GM21717 (cell line): ENCODE measurements around the gene RAP1B.

Source experiments
- ATAC-seq: cut with Tn5 transposase; IDR thresholded peaks from one replicate; pipeline ENCODE4 v1.9.1; 2021; ENCODE audit warnings: mild to moderate bottlenecking, moderate library complexity; ENCODE audit not compliant: unreplicated experiment

RAP1B gene

DNA sequence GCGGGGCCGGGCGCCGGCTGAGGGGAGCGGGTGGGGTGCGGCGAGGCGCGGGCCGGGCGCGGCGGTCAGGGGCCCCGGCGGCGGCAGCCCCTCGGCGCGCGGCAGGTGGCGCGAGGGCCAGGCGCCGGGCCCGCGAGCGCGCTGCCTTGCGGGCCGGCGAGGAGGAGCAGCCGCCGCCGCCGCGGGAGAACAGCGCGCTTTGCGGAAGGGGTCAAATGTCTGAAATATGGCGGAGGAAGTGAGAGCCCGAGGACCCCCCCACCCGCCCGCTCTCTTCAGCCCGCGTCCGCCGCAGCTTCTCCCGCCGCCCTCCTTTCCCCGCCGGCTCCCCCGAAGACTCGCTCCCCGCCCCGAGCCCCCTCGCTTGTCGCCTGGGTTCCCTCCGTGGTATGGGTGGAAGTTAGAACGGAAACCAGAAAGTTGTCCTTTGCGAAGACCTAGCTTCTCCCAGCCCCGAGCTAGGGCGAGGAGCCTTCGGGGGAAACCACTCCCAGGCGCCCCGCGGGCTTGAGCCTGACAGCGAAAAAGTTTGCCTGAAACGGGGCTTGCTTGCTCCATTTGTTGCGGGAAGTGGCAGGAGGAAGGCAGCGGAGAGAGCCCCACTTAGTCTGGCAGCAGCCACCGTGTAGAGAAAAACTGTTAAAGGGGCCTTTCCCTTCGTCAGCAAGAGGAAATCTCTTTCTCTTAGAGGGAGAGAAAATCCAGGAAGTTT lies 551 bp downstream of the RAP1B start:
- peak; percentile 36 for ATAC-seq

DNA sequence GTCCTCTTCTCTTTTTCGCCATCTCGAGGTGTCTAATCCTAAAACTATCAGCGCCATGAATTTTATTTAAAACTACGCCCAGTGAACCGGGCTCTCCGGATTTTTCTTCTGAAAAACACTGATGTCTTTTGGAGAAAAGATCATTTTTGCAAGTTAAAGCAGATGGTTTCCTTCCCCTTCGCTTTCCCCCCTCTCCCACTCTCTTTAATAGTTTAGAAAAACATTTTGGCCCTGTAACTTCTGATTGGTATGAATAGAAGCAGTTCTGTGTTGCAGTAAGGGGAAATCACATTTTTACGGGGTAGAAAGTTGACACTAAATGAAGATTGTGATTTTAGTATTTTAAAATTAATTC lies 1.1 kb downstream of the RAP1B start:
- no peak for ATAC-seq

DNA sequence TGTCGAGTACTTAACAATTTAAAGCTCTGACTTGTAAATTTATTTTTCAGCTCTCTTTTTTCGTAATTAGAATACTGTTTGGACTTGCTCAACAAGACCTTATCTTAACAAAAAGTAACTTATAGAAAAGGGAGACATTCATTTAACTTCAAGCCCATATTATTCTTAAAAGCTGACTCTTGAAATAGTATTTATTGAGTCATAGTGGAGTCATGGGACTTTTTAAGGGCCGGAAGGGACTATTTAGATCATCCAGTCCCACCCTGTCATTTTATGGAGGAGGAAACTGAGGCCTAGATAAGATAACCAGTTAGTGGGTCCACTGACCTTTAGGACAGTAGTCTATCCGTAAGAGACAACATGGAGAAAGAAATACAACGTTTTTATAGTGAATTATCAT lies 1.5 kb downstream of the RAP1B start:
- ATAC-seq: no peak

DNA sequence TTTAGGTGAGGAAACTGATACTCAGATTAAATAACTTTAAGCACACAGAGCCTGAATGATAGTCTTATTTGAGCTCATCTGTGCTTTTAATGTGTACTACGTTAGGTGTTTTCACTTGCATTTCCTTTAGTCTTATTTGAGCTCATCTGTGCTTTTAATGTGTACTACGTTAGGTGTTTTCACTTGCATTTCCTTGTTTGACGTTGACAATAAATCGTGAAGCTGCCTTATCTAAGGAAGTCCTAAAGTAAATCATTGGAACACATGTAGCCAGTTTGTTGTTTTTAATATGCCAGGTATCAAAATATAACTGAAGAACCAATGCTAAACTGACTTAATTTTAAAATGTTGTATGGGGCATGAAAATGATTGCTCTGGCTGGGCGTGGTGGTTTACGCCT lies 2.0 kb downstream of the RAP1B start:
- ATAC-seq: no peak

DNA sequence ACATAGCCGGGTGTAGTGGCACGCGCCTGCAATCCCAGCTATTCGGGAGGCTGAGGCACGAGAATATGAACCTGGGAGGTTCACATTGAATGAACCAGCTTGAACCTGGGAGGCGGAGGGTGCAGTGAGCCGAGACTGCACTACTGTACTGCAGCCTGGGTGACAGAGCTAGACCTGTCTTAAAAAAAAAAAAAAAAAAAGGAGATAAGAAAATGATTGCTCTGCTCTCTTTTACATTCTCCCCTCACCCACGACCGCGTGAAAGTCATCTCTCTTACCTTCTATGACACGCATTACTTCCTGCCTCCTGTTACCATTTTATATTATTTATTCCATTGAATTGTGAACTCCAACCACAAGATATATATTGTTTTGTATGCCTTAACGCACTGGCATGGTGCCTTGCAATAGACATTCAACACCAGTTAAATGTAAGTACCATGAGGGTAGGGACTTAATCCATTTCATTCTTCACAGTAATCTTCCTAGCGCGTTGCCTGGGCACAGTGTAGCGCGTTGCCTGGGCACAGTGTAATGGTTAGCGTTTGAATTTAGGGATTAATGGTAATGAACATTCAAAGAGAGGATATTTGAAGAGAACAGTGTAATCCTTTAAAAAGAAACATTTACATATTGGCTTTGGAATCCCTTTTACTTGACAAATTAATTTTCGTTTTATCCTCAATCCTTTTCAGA lies 2.7 kb downstream of the RAP1B start:
- ATAC-seq: no peak

DNA sequence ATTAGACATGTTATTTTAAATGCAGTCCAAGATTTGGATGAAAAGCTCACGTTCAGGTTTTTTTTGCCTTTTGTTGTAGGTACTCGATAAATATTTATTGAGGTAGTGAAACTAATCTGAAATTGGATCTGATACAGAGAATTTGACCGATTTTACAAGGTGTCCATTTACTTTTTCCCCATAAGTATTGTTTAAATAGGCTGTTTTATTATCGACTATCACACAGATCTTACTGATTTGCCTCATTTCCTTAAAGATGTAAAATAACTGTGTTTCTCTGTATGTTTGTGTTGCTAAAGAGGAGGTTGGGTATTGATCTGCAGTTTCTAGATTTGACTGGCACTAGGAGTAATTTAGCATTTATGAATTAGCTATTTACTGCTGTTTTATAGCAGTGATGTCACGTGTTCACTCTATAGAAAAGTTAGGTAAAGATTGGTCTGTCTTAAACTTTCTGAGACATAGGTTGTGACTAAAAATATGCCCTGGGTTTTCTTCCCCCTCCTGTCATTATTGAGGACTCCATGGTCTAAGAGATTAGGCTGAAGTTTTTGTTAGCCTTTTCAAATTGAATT lies 3.5 kb downstream of the RAP1B start:
- ATAC-seq: no peak

DNA sequence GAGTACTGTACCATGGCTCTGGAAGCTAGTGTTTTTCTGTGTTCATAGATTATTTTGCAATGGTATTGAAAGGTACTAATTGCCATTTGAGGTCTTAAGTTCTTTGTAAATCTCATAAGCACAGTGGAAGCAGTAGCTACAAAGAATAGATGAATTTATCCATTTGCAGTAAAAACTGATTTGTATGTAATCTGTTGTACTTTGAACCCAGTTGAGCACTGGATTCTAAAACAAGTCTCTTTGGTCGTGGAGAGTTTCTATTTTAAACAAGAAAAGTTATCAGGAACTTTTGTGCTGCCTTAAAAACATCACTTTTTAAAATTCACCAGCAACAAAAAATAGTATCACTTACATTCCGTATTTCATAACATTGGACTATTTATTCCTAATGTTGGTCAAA lies 4.1 kb downstream of the RAP1B start:
- ATAC-seq: no peak

DNA sequence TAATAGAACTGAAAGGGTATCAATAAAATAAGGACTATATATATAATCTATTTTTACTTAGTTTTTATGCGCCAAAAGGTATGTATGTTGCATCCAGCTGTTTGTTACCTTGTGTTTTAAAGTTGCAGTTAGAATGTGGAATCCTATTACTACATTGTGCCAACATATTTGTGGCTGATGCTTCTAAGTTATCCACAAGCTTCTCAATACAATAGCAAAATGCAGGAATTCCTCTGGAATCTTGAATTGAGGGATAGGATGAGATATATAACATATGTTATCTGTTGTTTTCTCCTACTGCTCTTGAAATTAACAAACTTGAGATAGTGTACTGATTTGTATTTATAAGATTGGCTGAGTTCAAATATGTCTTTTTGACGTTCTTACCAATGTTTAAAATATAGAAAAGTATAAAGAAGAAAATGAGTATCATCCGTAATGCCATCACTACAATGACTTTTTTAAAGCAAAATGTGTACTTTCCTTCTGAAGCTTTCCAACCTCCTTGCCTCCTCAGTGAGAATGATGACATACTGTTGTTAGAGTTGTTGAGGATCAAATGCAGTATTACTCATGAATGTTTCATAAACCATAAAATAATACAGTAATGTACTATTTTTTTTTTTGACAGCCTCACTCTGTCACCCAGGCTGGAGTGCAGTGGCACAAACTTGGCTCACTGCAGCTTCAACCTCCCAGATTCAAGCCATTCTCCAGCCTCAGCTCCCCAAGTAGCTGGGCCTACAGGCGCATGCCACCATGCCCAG lies 6.6 kb downstream of the RAP1B start:
- no peak for ATAC-seq

DNA sequence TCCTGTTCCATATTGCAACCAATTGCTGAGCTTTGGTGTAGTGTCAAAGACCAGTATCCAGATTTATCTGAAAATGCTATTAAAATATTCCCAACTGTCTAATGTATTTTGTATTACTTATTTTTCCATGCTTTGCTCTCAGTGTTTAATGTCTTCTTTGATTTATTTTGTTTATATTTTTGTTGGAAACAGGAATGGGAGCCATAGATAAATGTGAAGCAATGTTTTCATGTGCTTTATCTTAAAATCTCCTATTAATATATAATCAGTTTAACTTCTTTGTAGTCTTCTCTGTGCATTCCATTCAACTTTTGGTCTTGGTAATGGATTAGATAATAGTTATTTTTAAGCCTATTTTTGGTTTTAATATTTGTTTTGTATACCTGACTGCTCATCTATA lies 8.8 kb downstream of the RAP1B start:
- ATAC-seq: no peak

DNA sequence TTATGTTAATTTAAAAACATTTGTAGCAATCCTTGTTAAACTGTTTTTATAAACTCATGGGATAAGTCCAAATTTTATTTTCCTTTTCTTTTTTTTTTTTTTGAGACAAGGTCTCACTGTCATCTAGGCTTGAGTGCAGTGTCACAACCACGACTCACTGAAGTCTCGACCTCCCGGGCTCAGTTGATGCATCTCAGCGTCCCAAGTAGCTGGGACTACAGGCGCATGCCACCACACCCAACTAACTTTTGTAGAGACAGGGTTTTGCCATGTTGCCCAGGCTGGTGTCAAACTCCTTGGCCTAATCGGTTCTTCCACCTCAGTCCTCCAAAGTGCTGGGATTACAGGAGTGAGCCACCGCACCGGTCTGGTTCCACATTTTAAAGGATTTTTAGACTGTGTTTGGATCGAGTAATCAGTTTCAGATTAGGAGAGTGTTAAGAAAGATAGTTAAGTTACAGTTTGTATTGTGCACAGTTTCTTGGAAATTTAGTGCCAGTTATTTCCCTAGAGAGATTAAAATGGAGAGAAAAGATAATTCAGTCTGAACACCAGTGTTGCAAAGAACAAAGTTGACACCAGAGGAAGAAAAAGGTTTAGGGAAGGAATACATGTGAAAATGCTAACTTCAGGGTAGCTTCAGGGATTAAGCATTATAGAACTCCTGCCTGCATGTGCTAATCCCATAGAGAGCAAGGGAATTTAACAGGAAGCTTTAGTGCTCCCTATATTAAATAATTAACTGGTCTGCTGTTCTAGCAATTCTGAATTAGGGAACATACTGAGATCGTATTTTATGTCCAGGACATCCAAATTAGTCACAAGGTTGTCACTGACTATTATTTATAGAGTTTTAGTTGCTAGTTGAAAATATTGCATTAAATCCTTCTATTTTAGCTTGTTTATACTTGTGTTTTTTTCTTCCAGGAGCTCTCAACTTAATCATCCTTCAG lies 10.1 kb downstream of the RAP1B start:
- ATAC-seq: no peak

DNA sequence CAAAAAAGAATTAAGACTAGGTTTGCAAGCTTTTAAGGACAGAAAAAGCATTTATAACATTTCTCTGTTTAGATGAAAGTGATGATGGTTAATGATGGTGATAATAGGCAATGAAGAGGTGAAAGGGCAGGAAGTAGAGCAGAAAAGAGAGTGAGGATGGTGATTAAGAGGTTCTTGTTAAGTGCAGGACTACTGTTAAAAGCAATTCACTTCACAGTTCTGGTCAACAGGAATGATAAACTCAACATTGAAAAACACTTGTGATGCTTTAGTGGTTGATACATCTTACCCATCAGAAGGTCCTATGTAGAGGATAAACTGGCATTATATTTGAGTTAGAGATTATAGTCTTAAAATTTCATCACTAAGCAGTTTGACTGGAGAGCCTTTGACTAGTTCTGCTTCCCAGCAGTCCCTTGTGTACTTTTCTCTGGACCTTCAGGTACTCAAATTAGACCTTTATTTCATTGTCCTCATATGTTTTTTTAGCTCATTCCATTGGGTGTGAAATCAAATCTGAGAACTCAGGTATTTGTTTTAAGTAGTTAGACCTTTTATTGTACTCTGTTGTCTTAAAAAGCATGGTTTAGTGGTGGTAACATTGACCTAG lies 10.9 kb downstream of the RAP1B start:
- ATAC-seq: no peak

DNA sequence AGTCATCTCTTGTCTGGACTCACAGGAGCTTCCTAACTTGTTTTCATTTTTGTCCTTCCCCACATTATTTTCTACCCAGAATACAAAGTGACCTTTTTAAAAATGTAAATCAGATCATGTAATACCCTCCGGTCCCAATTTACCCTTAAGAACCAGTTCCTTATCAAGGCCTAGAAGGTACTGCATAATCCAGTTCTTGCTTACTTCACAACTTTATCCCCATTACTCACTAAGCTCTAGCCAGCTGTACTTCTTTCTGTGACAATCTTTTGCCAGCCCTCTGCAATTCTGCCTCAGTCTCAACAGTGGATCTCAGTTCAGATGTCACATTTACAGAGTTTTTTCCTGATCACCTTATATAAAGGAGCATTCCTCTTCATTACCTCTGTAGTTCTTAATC lies 11.6 kb downstream of the RAP1B start:
- ATAC-seq: no peak

DNA sequence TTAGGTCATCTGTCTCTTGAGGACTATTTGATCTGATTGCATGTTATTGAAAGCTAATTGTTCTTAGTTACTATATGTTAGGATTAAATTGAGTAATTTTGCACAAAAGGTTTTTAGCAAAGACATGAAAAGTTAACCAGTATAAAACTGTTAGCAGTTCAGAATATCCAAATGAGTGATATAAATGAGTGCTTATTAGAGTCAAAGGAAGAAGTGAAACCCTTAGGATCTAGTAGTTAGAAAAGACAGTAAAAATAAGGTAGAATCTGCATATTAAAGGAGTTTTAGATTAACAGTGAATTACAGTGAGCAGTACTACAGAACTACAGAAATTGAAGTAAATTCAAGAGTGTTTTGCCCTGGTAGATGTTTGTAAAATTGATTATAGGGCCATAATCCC lies 12.4 kb downstream of the RAP1B start:
- ATAC-seq: no peak

DNA sequence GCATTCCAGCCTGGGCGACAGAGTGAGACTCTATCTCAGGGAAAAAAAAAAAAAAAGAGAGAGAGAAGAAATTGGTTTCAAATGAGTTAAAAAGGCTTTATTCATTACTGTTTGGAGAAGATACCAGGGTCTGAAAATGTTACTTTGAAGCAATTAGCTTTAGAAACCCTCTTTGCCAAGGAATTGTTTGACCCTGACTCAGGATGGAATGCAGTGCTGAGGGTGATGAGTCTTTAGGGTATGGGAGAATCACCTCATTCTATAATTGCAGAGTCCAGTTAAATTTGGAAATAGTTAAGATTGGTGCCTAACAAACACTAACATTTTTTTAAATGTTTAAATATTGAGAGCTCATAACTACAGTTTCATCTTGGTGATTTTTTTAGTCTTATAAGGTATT lies 13.3 kb downstream of the RAP1B start:
- ATAC-seq: no peak

DNA sequence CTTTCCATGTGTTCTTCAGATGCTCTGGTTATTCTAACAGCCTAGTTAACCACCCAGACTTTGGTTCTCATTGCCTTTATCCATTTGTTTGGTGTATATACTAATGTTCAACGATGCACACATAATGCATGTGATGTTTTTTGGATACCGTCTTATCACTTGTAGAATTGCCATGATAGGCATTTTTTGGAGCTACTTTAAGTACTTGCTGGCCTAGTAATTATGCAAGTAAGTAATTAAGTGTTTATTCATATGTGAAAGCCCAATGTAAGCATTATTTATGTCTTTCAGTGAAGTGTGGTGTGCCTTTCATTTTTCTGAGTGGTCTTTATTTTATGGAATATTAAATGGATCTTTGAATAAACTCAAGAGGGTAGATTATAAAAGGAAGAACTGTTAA lies 14.2 kb downstream of the RAP1B start:
- ATAC-seq: no peak

DNA sequence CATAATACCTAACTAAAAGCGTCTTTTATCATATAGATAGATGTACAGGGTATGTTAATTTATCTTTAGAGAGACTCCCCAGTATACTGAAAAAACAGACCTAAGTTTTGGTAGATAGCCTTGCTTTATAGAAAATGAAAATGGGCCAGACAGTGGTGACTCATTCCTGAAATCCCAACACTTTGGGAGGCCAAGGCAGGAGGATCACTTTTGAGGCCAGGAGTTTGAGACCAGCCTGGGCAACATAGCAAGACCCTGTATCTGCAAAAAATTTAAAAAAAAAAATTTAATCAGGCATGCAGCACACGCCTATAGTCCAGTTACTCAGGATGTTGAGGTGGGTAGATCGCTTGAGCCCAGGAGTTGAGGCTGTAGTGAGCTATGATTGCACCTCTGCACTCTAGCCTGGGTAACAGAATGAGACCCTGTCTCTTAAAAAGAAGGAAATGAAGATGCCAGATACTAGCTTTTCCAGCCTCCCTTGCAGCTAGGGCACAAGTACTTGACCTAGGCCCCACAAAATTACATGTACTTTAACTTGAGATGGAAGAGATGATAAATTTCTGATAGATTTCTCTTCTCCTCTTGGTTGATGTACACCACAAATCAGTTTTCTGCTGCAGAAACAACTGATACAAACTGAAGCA lies 17.1 kb downstream of the RAP1B start:
- no peak for ATAC-seq

DNA sequence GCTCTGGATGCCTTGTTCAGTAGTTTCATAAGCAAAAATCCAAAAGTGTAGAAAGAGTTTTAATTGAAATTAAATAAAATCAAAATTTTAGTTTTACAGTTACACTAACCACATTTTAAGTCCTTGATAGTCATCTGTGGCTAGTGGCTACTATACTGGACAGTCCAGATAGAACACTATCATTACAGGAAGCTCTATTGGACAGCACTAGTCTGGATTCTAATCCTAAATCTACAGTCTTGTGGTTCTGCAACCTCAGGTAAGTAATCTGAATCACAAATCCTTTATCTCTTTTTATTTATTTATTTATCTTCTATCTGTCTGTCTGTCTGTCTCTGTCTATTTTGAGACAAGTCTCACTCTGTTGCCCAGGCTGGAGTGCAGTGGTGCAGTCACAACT lies 18.0 kb downstream of the RAP1B start:
- ATAC-seq: no peak

DNA sequence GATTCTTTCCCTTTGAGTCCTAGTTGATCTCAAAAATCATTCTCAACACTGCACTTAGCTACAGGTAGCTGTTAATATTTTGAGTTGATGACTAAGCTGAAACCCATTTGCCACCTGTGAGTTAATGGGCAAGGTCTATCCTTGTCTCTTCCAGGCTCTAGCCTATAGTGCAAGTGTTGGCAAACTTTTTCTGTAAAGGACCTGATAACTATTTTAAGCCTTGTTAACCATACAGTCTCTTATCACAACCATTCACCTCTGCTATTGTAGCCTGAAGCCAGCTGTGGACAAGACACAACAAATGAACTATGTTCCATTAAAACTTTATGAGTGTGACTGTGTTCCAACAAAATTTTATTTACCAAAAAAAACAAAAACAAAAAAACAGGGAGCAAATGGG lies 19.4 kb downstream of the RAP1B start:
- ATAC-seq: no peak

DNA sequence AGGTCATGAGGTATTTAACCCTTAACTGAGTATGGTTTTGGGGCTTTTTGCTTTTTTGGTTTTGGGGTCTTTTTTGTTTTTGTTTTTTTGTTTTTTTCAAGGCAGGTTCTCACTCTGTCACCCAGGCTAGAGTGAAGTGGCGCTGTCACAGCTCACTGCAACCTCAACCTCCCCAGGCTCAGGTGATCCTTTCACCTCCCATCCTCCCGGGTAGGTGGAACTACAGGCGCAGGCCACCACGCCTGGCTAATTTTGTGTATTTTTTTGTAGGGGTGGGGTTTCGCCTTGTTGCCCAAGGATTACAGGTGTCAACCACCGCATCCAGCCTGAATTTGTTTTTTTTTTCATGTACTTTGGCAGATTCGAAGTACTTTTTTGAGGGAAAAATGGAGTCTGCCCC lies 19.9 kb downstream of the RAP1B start:
- no peak for ATAC-seq

DNA sequence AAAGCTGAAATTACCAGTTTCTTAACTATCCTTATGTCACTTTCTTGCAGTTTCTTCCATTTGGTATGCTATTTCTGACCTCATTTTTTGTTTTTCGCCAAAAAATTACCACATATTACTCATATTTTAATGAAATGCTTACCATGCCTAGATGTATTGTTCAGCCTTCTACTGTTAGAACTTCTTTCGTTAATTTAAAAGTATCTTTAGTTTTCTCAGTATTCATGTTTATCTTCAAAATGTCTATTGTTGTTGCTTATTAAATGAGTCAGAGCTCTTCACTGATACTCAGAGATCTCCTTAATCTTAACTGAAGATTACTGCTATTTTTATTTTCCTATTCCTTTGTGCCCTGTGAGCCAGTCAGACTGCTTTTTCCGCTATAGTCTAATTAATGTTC lies 20.5 kb downstream of the RAP1B start:
- ATAC-seq: no peak
